Measurements from ENCODE around the gene DMD.

- TF ChIP-seq BHLHE40 (IDR thresholded peaks at IDR 0.05; ENCODE audit: low read depth, low read length) (no peak), RFX5 (IDR thresholded peaks at IDR 0.05) (no peak)
Observed at GRCh38 chrX:33194289-33194688, 17.1 kb downstream of the DMD start.

All from A549 (cell line).